HG02571 (cell line): Measurements from ENCODE around the gene ATXN7L2.

Source experiments
- ATAC-seq: cut with Tn5 transposase; IDR thresholded peaks from one replicate; pipeline ENCODE4 v1.9.1; 2021; ENCODE audit warnings: mild to moderate bottlenecking, moderate library complexity; ENCODE audit not compliant: unreplicated experiment

The ATXN7L2 gene

DNA sequence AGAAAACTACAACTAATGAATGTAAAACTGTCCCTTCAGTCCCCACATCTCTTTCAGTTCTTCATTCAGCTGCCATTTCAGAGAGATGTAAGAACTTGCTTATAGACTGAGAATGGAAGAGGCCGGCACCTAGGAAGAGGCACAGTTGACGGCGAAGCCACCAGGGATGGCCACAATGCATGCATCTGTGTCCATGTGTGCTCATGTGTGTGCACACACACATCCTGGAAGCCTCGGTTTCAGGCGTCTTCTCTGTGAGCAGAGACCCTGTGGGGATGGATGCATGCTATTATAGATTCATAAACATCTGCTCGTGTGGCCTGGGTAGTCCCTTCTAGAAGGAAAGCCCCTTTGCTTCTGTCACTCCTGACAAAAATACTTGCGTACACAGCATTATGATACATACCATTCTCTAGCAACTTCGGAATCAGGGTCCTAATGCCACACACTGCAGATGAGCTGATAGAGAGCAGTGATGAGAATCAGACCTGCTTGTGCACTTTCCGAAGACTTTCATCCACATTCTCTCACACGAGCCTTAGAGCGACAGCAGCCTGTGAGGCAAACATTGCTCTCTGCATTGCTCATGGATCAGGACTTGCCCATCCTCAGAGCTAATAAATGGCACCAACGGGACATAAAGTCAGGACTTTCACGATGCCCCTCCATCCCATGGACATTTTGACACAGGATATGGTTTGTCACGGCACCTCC lies 43.5 kb downstream of the ATXN7L2 start:
- ATAC-seq: peak; percentile 59

DNA sequence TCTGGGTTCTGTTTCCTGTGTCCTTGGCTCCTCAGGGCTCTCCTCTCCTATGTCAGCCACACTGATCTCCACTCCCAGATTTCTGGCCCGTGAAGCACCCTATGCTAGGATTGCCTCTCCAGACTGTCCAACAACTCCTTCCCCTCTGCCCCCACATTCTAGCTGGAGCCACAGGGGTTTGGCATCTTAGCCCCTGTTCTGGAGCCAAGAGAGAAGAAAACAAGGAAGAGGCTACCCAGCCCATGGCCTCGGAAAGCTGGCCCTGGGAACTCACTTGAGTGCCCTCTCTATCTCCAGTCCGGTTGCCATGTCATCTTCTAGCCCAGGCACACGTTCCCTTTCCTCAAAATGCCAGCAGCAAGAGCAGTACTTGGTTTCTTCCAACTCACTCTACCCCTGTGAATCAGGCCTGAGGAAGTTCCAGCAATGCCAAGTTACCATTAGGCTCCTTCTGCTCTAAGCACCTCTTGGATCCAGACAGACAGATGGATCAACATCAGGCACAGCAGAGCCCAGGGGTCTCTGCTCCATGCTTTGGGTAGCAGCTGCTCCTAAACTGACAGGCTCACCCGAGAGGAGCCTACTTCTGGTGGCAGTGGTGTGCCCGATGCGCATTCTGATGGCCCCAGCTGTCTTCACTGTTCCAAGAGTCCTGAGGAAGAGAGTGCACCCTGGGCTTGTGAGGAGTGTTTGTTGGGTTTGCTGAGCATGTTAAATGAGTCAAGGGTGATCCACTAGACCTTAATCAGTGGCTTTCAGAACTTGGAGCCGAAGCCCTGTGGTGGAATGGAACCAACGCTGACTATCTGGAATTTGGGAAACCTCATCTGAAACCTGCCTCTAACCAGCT lies 44.4 kb downstream of the ATXN7L2 start:
- ATAC-seq: no peak

- no peak for ATAC-seq
Observed at GRCh38 chr1:109528712-109529111, 45.0 kb downstream of the ATXN7L2 start.

DNA sequence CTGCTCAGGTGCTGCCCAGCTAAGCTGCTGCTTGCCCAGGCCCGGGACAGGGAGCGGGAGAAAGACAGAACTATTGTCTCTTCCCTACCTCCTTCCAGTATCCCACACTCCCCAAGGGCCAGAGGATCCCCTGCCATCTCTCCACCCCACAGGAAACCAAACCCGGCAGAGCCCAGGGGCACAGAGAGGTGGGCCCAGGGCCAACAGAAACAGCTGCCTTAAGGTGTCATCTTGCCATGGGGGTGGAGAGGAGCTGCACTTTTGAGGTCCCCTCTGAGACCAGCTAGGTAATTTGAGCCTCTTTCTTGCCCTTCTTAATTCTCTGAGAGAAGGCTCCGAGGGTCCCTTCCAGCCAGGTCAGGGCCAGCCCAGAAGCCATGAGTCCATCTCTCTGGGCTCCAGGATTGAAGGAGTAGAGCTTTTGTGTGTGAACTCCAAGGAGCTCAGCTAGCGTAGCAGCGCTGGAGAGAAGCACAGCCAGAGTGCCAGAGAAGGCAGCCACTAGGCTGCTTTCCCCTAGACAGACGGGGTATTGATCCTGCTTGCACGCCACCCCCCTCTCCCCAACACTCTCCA lies 46.3 kb downstream of the ATXN7L2 start:
- ATAC-seq: no peak

DNA sequence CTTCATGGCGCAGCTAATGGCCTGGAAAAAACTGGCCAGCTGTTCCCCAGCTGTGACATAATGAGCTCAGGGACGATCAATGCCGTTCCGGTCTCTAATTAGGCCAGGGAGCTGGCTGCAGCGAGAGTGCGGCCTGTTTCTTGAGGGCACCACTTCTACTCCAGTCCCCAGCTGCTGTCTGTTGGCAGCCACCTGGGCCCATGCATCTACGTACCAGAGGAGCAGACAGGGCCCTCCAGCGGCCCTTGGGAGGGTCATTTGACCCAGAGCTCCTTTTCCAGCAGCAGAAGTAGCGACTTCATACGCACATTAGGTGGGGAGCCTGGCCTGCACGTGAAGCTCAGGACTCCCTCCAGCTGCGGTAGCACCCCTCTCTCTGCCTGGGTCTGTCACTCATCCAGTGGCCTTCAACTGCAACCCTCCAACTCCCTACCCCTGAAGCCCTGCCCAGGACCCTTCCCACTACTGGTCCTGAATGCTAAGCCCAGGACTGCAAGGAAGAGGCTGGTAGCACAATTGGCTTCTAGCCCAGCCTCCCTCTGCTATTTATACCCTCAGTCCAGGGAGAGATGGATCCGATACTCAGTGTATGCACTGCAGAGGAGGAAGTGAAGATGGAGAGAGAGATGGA lies 46.9 kb downstream of the ATXN7L2 start:
- no peak for ATAC-seq

DNA sequence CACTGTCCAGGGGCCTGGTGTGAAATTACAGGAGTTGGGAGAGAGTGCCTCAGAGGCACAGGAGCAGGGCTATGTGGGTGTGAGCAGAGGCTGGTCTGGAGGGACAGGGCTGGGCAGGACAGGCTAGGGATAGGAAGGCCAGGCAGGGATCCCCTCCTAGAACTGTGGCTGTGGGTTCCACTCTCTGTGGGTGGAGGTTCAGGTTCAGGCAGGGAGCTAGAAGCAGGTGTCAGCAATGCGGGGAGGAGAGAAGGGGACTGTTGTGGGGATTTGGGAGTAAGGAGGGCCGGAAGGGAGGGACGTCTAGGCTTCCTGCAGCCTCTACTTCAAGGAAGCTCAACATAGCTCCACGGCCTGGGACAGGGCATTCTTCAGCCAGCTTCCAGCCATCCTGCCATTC lies 47.7 kb downstream of the ATXN7L2 start:
- no peak for ATAC-seq

GRCh38 chr1:109531826-109532364 lies 48.2 kb downstream of the ATXN7L2 start:
- no peak for ATAC-seq

GRCh38 chr1:109532365-109533136 lies 48.8 kb downstream of the ATXN7L2 start:
- ATAC-seq: peak; percentile 72

- no peak for ATAC-seq
Observed at GRCh38 chr1:109534307-109534858, 50.7 kb downstream of the ATXN7L2 start.

- no peak for ATAC-seq
Observed at GRCh38 chr1:109535481-109535880, 51.8 kb downstream of the ATXN7L2 start.

- ATAC-seq: no peak
Observed at GRCh38 chr1:109535971-109536491, 52.3 kb downstream of the ATXN7L2 start.

GRCh38 chr1:109537450-109538178 lies 53.9 kb downstream of the ATXN7L2 start:
- ATAC-seq: no peak

DNA sequence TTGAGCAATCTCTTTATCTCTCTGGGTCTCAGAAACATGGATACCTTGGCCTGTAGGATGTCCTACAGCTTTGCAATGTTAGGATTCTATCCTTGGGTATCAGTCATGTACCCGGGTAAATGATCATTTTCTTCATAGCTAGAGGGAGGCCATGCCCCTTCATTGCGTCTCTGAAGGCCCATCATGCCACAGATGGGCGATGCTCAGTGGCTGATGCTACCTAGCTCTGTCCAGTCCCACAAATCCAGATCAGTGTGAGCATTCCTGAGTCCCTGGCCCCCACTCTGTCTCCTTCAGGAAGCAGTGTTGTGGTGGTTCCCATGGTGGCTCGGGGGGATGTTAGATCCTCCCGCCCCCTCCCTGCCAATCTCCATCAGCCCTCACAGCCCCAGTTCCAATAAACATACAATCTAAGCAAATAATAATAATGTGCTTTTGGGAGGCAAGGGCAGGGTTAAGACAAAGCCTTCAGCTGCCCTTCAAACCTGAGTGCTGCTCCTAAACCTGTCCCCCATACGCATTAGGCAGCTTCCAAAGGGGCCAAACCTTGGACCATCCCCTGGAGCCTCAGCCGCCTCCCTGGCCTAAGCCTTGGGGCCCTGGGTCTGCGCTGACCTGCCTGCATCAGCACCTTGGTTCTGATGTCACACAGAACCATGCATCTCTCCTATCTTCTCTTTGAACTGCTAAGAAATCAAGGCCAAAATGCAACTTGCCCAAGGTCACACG lies 55.3 kb downstream of the ATXN7L2 start:
- no peak for ATAC-seq

- no peak for ATAC-seq
Observed at GRCh38 chr1:109539676-109540075, 56.0 kb downstream of the ATXN7L2 start, which contains the start of gene GPR61. TSS of gene GPR61 (plus strand) at chr1:109539872. CDS start at chr1:109543023, 3,151 bp downstream.

DNA sequence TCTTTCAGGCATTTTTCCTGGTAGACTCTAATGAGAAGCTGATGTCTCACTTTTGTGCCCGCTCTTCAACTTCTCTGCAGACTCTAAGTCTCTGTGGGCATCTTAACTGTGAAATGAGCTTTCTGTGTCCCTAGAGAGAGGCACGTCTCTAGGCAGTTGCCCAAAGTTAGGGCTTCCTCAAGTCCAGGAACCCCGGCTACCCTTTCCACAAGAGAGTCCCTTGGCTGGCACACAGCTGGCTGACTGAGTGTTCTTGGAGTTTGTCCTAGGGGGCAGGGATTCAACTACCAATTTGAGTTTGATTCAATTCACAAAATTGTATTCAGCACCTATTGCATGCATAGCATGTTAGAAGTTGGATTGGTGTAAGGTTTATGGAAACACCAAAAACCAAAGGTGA lies 57.4 kb downstream of the ATXN7L2 start:
- ATAC-seq: no peak
